ENCODE measurements around the gene HINT3. TPM values are rescaled to one million over a fixed set of nuclear protein-coding genes. Genes with fewer than 3 reads are reported as not detected.

HINT3 gene
- total RNA-seq, 1 donor = 23.5 TPM

- DNase-seq (ENCODE audit: low read depth) = peak; percentile 52
- TF ChIP-seq, protein P1, sequence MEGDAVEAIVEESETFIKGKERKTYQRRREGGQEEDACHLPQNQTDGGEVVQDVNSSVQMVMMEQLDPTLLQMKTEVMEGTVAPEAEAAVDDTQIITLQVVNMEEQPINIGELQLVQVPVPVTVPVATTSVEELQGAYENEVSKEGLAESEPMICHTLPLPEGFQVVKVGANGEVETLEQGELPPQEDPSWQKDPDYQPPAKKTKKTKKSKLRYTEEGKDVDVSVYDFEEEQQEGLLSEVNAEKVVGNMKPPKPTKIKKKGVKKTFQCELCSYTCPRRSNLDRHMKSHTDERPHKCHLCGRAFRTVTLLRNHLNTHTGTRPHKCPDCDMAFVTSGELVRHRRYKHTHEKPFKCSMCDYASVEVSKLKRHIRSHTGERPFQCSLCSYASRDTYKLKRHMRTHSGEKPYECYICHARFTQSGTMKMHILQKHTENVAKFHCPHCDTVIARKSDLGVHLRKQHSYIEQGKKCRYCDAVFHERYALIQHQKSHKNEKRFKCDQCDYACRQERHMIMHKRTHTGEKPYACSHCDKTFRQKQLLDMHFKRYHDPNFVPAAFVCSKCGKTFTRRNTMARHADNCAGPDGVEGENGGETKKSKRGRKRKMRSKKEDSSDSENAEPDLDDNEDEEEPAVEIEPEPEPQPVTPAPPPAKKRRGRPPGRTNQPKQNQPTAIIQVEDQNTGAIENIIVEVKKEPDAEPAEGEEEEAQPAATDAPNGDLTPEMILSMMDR (IDR thresholded peaks at IDR 0.05; ENCODE audit: insufficient read depth, low read length) = peak; percentile 49
- H3K4me3 ChIP-seq (ENCODE audit: low read depth, low read length) = no peak overlapping the region
Observed at GRCh38 chr6:125952764-125953501, 3.6 kb upstream of the HINT3 start.

DNA sequence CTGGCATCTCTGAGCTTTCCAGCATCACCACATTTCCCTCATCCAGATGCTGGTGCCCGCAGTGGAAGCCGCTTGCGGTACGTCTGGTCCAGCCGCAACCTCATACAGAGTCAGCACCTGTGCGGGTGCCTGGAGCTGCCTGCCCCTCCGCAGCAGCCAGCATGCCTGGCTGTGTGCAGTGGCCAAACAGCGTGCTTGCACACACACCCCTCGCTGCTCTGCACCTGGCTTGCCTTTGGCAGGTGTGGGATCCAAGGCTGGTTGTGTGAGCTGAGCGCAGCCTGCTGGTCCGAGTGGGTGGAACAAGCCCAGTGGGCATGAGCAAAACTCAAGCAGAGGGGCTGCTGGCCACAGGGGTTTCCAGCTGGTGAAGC is 3.1 kb upstream of the HINT3 start:
- no peak overlapping the region for H3K4me3 ChIP-seq (ENCODE audit: low read depth, low read length)
- TF ChIP-seq, protein P1 (IDR thresholded peaks at IDR 0.05; ENCODE audit: insufficient read depth, low read length) = no peak
- DNase-seq (ENCODE audit: low read depth) = no peak

DNA sequence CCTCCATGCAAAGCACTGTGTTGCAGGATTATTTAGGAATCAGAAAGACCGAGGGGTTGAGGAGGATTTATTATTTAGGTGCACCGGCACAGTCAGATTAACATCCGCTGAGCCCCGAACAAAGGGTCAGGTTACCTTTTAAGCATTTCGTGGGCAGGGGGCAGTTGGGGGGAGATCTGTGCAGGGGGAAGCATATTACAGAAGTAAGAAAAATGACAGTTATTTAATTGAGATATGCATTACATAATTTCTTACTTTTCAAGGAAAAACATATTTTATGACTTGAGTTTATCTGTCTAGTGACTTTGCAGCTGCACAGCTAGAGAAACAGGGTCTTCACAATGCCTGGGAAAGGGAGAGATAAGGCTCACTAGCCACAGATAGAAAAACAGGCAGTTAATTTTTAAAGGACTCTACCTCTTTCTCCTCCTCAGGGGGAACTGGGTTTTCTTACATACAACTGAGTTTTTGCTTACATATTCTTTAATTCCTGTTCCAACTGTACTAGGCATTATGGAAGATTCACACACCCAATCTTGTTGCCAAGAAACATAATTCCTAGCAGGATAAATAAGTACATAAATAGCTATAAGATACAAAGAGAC is 1.7 kb upstream of the HINT3 start:
- H3K4me3 ChIP-seq (ENCODE audit: low read depth, low read length) = no peak overlapping the region
- TF ChIP-seq, protein P1 (IDR thresholded peaks at IDR 0.05; ENCODE audit: insufficient read depth, low read length) = no peak
- no peak for DNase-seq (ENCODE audit: low read depth)

- DNase-seq (ENCODE audit: low read depth) = no peak
- TF ChIP-seq, protein P1 (IDR thresholded peaks at IDR 0.05; ENCODE audit: insufficient read depth, low read length) = no peak
- peak overlapping the region; percentile 92 for H3K4me3 ChIP-seq (ENCODE audit: low read depth, low read length)
Observed at GRCh38 chr6:125955973-125956372, 597 bp upstream of the HINT3 start.

- no peak for DNase-seq (ENCODE audit: low read depth)
- TF ChIP-seq, protein P1 (IDR thresholded peaks at IDR 0.05; ENCODE audit: insufficient read depth, low read length) = no peak
- H3K4me3 ChIP-seq (ENCODE audit: low read depth, low read length) = peak overlapping the region; percentile 92
Observed at GRCh38 chr6:125957391-125957693, 772 bp downstream of the HINT3 start.

DNA sequence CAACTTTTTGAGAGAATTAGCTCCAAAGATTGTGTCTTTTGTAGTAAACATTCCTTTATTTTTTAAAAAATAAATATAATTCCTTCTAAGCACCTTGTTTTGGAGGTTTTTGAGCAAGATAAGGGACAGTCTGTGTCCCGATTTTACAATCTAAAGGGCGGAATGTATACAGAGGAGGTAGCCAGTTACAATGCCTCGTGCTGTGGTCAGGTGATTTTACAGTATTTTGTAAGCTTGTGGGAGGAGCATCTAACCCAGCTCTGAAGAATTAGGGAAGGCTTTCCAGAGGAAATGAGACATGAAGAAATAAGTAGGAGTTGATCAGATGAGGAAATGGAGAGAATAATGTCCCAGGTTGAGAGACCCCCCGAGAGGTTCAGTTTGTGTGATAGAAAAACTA is 1.3 kb downstream of the HINT3 start:
- peak; percentile 80 for DNase-seq (ENCODE audit: low read depth)
- peak overlapping the region; percentile 92 for H3K4me3 ChIP-seq (ENCODE audit: low read depth, low read length)
- TF ChIP-seq, protein P1 (IDR thresholded peaks at IDR 0.05; ENCODE audit: insufficient read depth, low read length) = no peak

Measured in fibroblast of the aortic adventitia (primary cell).